HepG2 (cell line): ENCODE measurements around the gene SAXO2.
"Not testable (repeated sequence)": the region's sequence is repeated elsewhere in the genome, so short reads cannot be mapped to it uniquely, and the experiment has no call there.

Source experiments
- ARID2 ChIP-seq: sonication (generic); formaldehyde crosslinking; IDR thresholded peaks from 2 replicates; pipeline ENCODE4 v1.8.1; 2022; ENCODE audit warnings: mild to moderate bottlenecking, missing genetic modification reagents, borderline replicate concordance
- ELF1 ChIP-seq: sonication (generic); formaldehyde crosslinking; IDR thresholded peaks from 2 replicates; pipeline ENCODE4 v1.4.0; 2020; ENCODE audit warnings: missing genetic modification reagents
- FOXJ3 ChIP-seq: sonication (generic); formaldehyde crosslinking; IDR thresholded peaks from 2 replicates; pipeline ENCODE4 v1.4.0; 2020; ENCODE audit warnings: missing genetic modification reagents, mild to moderate bottlenecking, borderline replicate concordance
- JUND ChIP-seq: sonication (generic); formaldehyde crosslinking; IDR thresholded peaks from 2 replicates; pipeline ENCODE4 v1.8.0; 2022; ENCODE audit warnings: mild to moderate bottlenecking, missing genetic modification reagents
- NFE2L2 ChIP-seq: fragments of 150-350 bp; IDR thresholded peaks from 2 replicates; pipeline ENCODE4 v1.6.1; 2014; ENCODE audit warnings: low read length
- SUZ12 ChIP-seq: fragments of 150-350 bp; IDR thresholded peaks from 2 replicates; pipeline ENCODE4 v1.6.1; 2014; ENCODE audit warnings: low read depth, low read length
- ZNF329 ChIP-seq: sonication (generic); formaldehyde crosslinking; IDR thresholded peaks from 2 replicates; pipeline ENCODE4 v1.9.0; 2021; ENCODE audit warnings: low read depth, mild to moderate bottlenecking, missing genetic modification reagents
- TF ChIP-seq, protein P1 (sequence below): sonication (generic); formaldehyde crosslinking; IDR thresholded peaks from 2 replicates; pipeline ENCODE4 v1.9.0; 2022; ENCODE audit warnings: missing genetic modification reagents, mild to moderate bottlenecking, borderline replicate concordance
- TF ChIP-seq, protein P2 (sequence below): sonication (generic); formaldehyde crosslinking; IDR thresholded peaks from 2 replicates; pipeline ENCODE4 v1.5.0; 2020; ENCODE audit warnings: mild to moderate bottlenecking, missing genetic modification reagents, moderate library complexity

DNA sequence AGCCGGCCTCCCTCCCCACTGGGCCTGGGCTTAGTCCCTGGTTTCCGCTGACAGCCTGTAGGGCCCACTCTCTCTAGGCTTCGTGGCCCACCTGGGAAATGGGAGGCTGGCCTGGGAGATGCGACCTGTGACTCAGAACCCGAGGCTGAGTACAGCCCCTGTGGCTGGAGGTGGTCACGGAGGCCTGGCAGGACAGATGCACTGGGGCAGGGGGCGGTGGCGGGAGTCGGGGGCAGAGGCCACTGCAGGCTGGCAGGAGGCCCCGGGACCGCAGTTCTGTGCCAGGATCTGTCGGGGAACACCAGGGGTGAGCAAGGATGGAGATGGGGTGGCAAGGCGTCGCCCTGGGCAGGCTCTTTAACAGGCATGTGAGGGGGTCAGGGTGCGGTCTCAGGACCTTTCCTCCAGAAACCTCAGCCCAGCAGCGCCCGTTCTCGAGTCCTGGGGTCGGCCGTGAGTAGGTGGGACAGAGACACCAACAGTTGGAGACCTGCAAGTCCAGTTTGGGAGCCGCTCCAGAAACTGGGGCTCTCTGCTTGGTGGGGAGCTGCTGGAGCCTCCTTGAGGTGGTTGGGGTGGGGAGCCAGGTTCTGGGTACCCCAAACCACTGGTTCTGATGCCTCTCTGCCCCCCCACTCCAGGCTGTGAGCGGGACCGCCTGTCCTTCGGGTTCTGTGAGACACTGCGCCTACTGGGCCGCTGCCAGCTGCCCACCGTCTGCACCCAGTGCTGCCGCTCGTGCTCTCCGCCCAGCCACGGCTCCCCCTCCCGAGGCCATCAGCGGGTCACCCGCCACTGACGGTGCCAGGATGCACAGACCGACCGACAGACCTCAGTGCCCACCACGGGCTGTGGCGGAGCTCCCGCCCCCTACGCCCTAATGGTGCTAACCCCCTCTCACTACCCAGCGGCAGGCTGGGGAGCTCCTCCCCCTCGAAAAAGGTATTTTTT is 71.3 kb downstream of the SAXO2 start:
- TF ChIP-seq ZNF329 (CRISPR knock-in tag); ELF1 (CRISPR knock-in tag); FOXJ3 (CRISPR knock-in tag); JUND (CRISPR knock-in tag); ARID2 (CRISPR knock-in tag); NFE2L2; SUZ12: not testable (repeated sequence)
- TF ChIP-seq, protein P1, sequence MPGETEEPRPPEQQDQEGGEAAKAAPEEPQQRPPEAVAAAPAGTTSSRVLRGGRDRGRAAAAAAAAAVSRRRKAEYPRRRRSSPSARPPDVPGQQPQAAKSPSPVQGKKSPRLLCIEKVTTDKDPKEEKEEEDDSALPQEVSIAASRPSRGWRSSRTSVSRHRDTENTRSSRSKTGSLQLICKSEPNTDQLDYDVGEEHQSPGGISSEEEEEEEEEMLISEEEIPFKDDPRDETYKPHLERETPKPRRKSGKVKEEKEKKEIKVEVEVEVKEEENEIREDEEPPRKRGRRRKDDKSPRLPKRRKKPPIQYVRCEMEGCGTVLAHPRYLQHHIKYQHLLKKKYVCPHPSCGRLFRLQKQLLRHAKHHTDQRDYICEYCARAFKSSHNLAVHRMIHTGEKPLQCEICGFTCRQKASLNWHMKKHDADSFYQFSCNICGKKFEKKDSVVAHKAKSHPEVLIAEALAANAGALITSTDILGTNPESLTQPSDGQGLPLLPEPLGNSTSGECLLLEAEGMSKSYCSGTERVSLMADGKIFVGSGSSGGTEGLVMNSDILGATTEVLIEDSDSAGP (CRISPR knock-in tag), result not testable (repeated sequence)
- TF ChIP-seq, protein P2, sequence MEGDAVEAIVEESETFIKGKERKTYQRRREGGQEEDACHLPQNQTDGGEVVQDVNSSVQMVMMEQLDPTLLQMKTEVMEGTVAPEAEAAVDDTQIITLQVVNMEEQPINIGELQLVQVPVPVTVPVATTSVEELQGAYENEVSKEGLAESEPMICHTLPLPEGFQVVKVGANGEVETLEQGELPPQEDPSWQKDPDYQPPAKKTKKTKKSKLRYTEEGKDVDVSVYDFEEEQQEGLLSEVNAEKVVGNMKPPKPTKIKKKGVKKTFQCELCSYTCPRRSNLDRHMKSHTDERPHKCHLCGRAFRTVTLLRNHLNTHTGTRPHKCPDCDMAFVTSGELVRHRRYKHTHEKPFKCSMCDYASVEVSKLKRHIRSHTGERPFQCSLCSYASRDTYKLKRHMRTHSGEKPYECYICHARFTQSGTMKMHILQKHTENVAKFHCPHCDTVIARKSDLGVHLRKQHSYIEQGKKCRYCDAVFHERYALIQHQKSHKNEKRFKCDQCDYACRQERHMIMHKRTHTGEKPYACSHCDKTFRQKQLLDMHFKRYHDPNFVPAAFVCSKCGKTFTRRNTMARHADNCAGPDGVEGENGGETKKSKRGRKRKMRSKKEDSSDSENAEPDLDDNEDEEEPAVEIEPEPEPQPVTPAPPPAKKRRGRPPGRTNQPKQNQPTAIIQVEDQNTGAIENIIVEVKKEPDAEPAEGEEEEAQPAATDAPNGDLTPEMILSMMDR (CRISPR knock-in tag), result not testable (repeated sequence)
